Measurements from ENCODE around the gene C2.

GRCh38 chr6:31928672-31928939 lies 1.1 kb downstream of the C2 start:
- TF ChIP-seq CTCF (IDR thresholded peaks at IDR 0.05) (no peak), POLR2A (IDR thresholded peaks at IDR 0.05) (no peak)
